Measurements from ENCODE around the gene PPARG.
"Not testable (repeated sequence)": the region's sequence is repeated elsewhere in the genome, so short reads cannot be mapped to it uniquely, and the experiment has no call there.

Gene PPARG

DNA sequence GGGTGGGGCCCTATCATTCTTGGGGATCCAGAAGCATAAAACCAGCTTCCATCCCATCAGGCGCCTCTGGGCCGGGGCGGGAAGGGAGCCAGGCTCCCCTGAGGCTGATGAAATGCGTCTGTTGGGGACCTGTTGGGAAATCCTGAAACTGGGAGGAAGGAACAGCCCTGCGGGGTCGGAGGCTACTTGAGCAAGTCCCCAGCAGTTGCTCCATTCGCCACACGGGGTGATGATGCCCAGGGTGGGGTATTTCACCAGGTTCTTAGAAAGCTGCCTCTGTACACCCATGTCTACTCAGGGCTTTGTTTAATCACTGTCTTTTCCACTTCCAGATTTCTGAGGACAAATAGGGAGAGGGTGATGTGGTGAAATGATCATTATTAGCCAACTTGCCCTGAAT is 170.0 kb downstream of the PPARG start:
- no peak for DNase-seq (ENCODE audit: low read depth in 4 of 4, low spot score in 1 of 4)

DNA sequence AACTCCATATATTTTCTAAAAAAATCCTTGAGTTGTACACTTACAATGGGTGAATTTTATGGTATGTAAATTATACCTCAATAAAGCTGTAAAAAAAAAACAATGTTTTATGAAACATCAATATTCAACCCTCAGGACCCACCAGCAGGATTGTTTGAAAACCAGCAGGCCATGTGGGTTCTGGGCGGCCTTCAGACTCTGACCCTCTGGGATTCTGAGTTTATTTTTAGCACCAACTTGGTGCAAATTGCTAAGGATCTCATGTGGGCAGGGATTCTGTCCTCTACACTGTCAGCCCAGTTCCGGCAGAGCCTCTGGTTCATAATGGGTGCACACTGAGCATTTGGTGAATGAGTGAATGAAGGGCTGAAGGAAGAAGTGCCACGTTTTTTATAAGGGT is 171.3 kb downstream of the PPARG start:
- no peak for DNase-seq (ENCODE audit: low read depth in 4 of 4, low spot score in 1 of 4)

DNA sequence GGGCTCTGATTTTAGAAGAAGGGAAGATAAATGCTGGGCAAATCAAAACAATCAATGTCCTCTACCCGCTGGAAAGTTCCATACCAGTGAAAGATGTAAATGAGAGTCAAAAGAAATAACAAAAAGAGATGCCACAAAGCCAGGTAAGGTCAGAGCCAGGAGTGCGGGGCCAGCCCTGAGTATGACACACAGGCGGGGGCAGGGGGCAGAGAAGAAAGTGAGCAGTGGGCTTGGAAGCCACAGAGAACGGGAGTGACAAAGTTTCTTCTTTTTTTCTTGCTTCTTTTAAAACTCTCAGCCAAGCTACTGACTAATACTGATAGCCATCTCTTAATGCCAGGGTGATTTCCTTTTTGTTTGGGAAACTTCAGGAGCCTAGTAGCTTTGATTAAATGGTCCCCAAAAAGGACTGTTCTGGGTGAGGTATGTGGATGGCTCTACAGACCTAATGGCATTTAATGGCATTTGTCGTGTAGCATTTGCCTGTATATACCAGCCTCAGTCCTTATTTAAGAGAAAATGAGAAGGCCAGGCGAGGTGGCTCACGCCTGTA is 172.3 kb downstream of the PPARG start:
- DNase-seq (ENCODE audit: low read depth in 4 of 4, low spot score in 1 of 4) = no peak

DNA sequence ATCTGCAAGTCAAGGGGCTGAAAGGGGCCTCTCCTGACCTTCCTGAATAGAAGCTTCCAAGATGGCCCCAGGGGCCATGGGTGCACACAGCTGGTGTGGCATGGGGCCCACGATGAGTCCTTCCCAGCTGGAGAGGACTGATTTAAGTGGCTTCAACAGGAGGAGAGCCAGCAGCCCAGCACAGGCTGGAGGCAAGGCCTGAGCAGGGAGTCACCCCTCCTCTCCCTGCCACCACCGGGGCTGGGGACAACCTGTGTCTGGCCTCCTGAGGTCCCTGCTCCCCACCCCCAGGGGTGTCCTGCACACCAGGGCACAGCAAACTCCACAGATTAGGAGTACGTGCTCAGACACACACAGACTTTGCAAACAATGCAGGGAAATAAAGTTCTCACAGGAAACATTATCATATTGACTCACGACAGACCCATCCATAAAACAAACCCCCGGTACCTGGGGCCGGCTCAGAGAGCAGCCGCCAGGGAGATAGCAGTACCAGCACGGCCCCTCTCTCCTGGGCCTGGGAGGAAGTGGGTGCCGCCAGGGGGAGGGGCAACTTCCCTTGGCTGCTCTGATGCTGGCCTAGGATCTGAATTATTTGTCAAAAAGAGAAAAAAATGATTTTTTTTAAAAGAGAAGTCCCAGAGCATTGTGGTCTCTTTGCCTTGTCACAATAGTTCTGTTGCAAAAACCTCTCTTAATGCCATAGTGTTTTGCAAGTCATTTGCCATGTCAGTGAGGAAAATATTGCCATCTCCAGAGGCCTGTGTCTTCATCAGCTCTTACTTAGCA is 173.5 kb downstream of the PPARG start:
- no peak for DNase-seq (ENCODE audit: low read depth in 4 of 4, low spot score in 1 of 4)

DNA sequence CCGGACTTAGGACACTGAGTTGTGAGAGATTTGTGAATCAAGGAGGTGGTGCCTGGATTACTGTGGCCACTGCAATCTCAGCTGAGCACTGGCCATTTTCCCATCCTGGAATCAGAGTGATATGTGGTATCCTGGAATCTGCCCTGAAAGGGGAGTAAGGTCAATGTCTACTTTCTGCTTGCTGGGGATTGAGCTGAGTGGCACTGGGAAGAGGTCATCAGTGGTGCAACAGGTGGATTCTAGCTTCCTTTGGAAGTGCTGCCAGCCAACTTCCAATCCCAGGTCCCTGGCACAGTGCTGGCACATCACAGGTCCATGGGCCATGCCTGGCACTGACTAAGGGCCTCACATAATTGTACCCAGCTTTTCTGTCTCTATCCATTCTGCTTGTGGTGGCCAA is 174.8 kb downstream of the PPARG start:
- no peak for DNase-seq (ENCODE audit: low read depth in 4 of 4, low spot score in 1 of 4)

DNA sequence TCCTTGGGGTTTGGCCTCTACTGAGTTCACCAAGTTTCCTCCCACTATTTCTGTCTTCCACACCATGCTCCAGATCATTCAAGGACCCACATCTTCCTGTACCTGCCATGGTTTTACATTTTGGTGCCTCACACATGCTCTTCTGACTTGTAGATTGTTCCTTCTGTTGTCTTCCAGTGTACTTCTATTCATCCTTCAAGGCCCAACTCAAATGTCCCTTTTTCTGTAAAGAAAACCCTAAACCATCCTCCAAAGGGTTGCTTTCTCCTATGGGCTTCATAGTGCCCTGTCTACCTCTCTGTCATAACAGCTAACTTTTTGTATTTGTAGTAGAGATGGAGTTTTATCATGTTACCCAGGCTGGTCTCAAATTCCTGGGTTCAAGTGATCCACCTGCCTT is 175.3 kb downstream of the PPARG start:
- no peak for DNase-seq (ENCODE audit: low read depth in 4 of 4, low spot score in 1 of 4)

DNA sequence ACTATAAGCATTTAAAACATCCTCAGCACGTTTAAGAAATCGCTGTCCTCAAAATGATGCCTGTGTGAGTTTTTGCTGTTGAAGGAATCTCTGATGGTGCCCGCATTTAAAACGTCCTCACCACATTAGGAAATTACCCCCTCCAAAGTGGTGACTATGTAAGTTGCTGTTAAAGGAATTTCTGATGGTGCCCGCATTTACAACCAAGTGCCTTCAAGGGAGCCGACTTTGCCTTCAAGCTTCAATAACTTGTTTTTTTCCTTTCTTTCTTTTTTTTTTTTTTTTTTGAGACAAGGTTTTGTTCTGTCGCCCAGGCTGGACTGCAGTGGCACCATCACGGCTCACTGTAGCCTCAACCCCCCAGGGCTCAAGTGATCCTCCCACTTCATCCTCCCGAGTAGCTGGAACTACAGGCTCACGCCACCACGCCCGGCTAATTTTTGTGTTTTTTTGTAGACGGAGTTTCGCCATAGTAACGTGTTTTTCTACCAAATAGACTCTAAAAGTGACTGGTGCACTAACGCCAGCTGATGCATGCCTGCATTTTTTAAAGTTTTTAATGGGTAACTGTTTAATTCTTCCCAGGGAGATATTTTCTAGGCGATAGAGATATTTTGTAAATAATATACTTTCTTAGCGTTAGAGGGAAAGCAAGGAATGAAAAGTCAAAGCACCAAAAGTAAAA is 176.4 kb downstream of the PPARG start:
- DNase-seq (ENCODE audit: low read depth in 4 of 4, low spot score in 1 of 4) = no peak

DNA sequence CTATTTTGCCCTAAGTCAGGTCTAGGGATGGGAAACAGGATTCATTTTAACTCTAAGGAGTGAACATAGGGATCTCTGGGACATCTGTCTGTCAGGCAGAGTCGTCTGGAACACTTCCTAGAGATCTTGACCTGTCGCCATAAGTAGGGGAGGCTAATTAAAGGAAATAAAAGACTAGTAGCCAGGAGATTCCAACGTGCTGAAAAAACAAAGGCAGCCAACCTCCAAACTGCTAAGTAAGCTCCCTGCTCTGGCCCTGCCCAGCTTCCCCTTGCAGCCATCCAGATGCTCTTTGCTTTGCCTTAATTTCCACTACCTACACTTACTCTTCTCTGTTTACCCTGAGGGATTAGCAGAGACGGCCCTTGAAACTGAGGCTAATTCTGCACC is 177.0 kb downstream of the PPARG start:
- DNase-seq (ENCODE audit: low read depth in 4 of 4, low spot score in 1 of 4) = no peak

DNA sequence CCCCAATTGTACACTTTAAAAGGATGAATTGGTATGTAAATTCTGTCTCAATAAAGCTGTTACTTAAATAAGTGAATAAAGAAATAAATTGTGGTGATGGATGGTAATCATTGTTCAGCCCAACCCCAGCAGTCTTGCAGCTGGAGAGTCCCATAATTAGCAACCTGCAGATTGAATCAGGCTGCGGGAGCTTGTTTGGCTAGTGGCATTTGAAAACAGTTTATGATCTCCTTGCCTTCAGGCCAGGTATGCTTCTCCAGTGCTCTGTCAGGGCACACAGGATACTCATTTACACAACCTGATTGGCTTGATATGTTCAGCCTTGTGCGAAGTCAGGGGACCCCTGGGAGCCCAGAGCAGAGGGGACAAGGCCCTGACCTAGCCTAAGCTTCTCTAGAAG is 178.9 kb downstream of the PPARG start:
- no peak for DNase-seq (ENCODE audit: low read depth in 4 of 4, low spot score in 1 of 4)

DNA sequence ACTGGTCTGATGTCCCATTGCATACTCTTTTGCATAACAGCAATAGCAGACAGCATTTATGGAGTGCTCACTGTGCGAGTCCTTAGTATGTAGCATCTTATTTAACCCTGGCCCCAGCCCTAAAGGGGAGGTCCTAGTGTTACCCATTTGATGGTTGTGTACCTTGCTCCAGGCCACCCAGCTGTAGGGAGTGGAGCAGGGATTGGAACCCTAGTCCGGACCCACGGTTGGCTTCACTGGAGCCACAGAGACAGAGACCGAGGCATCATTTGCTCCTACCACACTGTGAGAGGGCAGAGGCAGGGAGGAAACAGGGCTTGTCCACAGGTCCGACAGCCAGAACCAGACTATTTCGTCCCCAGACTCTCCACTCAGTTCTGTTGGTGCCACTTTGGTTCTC is 179.4 kb downstream of the PPARG start:
- DNase-seq (ENCODE audit: low read depth in 4 of 4, low spot score in 1 of 4) = no peak

DNA sequence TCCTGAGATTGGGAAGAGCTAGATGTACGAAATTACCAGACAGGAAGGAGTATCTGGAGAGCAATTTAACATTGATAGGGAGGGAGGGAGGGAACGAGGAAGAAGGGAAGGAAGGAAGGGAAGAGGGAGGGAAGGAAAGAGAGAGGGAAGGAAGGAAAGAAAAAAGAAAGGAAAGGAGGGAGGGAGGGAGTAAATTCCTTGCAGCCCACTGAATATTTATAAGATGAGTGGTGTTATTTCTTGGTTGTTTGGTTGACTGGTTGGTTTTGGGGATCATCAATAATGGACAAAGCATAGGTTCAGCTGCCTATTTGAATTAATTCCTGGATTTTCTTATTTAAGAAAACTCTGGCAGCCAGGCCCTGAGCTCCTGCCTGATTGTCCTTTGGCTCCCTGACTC is 179.9 kb downstream of the PPARG start:
- DNase-seq (ENCODE audit: low read depth in 4 of 4, low spot score in 1 of 4) = no peak

DNA sequence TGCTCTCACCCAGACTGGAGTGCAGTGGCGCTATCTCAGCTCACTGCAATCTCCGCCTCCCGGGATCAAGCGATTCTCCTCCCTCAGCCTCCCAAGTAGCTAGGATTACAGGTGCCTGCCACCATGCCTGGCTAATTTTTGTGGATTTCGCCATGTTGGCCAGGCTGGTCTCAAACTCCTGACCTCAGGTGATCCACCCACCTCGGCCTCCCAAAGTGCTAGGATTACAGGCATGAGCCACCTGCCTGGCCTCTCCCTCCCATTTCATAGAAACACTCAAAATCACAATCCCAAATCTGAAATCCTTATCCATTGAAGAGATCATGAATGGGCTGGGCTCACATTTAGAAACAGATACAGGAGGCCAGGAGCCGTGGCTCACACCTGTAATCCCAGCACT is 180.4 kb downstream of the PPARG start:
- DNase-seq (ENCODE audit: low read depth in 4 of 4, low spot score in 1 of 4) = not testable (repeated sequence)

DNA sequence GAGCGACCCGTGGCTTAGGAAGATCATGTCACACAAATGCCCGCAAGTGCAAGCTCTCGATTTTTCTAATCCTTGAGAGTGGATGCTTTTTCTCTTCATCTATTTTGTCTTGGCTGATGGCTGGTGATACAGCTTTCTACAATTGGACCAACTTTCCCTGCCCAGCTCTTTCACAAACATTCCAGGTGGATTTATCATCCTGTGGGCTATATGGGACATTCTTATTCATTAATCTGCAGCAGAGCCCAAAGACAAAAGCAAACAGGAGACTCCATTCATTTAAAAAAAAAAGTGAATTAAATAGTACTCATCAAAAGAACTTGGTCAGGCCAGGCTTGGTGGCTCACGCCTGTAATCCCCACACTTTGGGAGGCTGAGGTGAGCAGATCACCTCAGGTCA is 181.2 kb downstream of the PPARG start:
- DNase-seq (ENCODE audit: low read depth in 4 of 4, low spot score in 1 of 4) = no peak

DNA sequence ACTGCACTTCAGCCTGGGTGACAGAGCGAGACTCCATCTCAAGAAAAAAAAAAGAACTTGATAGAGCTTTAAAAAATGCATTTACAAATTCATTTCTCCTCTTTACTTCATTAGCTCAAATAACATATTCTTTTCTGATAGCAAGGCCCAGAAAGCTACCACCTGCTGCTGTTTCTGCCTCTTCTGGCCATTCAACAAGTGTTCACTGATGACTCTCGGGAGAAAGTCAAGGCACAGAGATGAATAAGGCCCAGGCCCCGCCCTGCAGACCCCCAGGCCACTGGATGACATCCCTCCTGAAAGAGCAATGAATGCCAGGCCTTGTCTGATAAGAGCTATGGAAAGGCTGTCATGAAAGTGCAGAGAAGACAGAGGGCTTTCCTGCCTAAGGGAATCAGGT is 181.8 kb downstream of the PPARG start:
- DNase-seq (ENCODE audit: low read depth in 4 of 4, low spot score in 1 of 4) = no peak

DNA sequence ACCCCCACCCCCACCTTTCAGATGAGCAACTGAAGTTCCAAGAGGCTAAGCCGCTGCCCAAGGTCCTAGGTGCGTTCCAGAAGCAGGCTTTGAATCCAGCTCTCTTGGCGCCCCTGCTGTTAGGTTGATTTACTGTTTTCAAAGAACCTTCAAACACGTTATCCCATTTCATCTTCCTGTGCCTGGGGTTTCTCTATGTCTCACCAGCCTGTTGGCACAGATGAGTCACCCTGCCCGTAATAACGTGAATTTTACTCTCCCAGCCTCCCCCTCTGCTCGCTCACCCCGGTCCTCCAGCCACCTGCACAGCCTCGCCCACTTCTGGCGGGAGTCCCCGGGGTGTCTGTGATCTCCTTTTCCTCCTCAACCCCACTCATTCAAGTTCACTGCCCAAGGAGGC is 182.4 kb downstream of the PPARG start:
- DNase-seq (ENCODE audit: low read depth in 4 of 4, low spot score in 1 of 4) = peak in 3 of 4 experiments; percentile 38 to 67 (median 52)

DNA sequence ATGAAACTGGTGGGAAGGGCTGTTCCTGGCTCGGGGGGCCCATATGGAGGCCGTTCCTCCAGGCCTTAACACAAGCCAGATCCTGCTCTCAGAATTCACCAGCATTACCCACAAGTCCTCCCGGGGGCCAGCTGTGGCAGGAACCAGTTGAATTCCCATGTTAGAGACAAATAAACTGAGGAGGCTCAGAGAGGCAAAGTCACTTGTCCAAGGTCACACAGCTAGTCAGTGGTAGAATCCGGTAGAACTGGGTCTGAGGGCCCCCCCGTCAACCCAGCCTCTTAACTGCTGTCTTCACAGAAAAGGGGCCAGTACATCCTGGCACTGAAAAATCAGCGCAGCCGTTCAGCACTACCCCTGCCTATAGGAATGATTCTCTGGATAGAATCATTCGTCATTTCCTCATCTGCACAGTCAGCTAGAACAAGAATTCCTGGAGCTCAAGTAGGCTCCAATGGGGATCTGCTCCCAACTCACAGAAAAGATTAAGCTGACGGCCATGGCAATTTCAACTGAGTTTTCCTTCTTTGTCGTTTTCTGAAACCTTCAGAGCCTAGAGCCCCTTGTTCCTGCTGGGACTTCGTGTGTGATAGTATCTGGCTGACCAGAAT is 183.2 kb downstream of the PPARG start:
- DNase-seq (ENCODE audit: low read depth in 4 of 4, low spot score in 1 of 4) = no peak

DNA sequence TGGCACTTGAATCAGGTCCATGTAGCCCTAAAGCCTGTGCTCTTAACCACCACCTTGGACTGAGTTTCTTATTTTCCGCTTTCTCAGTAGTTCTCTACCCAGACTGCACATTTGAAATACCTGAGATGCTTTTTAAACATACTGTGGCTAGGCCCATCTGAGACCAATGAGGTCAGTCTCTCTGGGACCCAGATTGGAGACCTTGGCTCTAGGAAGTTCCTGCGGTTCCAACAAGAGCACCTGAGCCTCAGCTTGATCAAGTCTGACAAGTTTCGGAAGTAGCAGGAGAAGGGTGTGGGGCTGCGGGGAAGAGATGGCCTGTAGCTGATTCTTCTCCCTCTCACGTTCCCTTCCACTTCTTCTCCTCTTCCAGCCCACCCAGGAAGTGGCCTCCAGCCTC is 183.9 kb downstream of the PPARG start:
- no peak for DNase-seq (ENCODE audit: low read depth in 4 of 4, low spot score in 1 of 4)

DNA sequence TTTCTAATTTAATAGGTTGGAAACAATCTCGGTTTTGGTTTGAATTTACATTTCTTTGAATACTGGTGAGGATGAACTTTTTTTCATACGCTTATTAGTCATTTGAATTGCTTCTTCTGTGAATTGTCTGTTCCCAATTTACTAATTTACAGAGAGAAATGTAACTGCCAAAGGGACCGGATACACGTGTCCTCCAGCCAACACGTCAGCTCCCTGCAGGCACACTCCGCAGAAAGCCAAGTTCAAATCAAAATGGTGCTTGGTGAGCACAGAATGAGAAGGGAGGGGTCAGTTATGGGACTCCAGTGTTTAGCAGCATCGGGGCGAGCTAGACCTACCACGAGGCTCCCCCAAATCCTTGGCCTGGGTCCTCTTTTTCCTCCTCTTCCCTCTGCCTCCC is 184.6 kb downstream of the PPARG start:
- no peak for DNase-seq (ENCODE audit: low read depth in 4 of 4, low spot score in 1 of 4)

DNA sequence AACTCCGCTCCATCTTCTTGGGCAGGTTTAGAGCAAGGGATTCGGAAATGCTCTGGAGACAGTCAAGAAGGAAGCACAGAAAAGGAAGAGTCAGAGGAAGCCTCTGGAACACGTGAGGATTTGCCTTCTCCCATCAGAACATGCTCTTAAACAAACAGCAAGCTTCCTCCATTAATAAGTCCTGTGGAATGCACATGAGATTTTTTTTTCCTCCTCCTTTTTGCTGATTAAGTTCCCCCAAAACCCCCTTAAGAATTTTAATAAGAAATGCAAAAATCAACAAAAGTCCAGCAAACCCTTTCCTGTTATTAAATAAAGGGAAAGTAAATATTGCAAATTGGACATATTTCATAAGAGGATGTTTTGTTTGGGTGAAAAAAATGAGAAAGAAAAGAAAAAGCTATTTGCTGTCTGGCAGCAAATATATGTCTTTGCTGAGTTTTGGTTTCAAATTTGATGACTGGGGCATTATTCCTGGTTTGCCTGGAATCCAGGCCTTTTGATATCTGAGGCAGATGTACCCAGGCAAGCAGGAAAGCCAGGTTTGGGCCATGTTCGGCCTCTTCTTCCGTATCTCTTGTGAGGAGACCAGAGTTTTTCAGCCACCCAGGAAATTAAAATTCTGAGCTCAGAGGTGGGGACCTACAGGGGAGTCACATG is 187.5 kb downstream of the PPARG start:
- no peak for DNase-seq (ENCODE audit: low read depth in 4 of 4, low spot score in 1 of 4)

DNA sequence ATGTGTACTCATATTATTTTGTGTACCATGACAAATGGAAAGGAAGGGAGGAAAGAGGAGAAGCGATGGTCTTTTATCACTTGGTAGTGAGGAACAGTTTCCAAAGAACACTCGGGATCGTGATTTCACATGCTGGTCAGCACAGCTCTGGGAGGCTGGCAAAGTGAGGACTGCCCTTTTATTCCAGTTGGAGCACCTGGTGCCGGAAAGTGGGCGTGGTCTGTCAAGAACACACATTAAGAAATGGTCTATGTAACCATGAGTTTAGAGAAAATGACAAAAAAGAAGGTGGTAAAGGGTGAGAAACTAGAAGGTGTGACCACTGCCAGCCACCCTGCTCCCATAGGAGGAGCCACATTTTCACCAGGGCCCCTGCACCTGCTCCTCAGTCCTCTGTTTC is 188.4 kb downstream of the PPARG start:
- no peak for DNase-seq (ENCODE audit: low read depth in 4 of 4, low spot score in 1 of 4)

DNA sequence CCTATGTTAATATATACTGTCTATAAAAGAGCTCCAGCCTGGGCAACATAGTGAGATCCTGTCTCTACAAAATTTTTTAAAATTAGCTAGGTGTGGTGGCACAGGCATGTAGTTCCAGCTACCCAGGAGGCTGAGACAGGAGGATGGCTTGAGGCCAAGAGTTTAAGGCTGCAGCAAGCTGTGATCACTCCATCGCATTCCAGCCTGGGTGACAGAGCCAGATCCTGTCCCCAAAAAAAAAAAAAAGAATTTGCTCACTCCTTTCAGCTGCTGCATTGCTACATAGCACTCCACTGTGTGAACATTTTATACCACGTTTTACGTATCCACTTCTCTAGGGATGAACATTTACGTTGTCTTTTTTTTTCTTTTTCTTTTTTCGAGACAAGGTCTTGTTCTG is 189.5 kb downstream of the PPARG start:
- no peak for DNase-seq (ENCODE audit: low read depth in 4 of 4, low spot score in 1 of 4)

DNA sequence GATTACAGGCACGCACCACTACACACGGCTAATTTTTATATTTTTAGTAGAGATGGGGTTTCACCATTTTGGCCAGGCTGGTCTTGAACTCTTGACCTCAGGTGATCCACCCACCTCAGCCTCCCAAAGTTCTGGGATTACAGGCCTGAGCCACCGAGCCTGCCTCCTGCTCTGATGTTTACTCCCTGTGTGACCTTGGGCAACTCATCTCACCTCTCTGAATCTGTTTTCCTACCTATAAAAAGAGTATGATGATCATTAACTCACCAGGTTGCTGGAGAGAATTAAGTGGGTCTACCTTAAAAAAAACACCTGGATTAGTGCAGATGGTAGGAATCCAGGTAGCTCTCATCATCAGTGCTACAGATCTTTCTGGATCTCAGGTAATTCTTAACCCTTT is 190.3 kb downstream of the PPARG start:
- not testable (repeated sequence) for DNase-seq (ENCODE audit: low read depth in 4 of 4, low spot score in 1 of 4)

All from stimulated activated CD4-positive, alpha-beta T cell treated with anti-CD3 and anti-CD28 coated beads, Interleukin-1b, Interleukin-23, amount 100 ng/mL, for 24 hours (primary cell).